DND-41 (cell line): Measurements from ENCODE around the gene MYH11.
"Not testable (repeated sequence)": the region's sequence is repeated elsewhere in the genome, so short reads cannot be mapped to it uniquely, and the experiment has no call there.

Experiments used
- ATAC-seq: fragments of 200-7000 bp; cut with Tn5 transposase; 3 replicates; pipeline ENCODE4 v1.9.1; 2021; ENCODE audit warnings: low read depth; ENCODE audit not compliant: insufficient read depth
- DNase-seq: peaks from one replicate; pipeline ENCODE4 v3.0.0-alpha.2; 2020
- H2AFZ ChIP-seq: 2 replicates; pipeline ENCODE4 v1.6.0; 2012; ENCODE audit warnings: low read depth, low read length
- H3K27ac ChIP-seq: 2 replicates; pipeline ENCODE4 v1.5.1; 2012; ENCODE audit warnings: low read length, inconsistent platforms
- H3K27me3 ChIP-seq: fragments of 200-600 bp; sonication (generic); 2 replicates; pipeline ENCODE4 v1.6.0; 2012; ENCODE audit warnings: low read length, mild to moderate bottlenecking, inconsistent platforms; ENCODE audit not compliant: insufficient read depth, poor library complexity
- H3K36me3 ChIP-seq: 2 replicates; pipeline ENCODE4 v1.5.1; 2012; ENCODE audit warnings: low read length, inconsistent platforms; ENCODE audit not compliant: insufficient read depth
- H3K4me1 ChIP-seq: 2 replicates; pipeline ENCODE4 v1.5.1; 2012; ENCODE audit warnings: mild to moderate bottlenecking, low read length; ENCODE audit not compliant: insufficient read depth
- H3K4me2 ChIP-seq: 2 replicates; pipeline ENCODE4 v1.6.0; 2012; ENCODE audit warnings: mild to moderate bottlenecking, moderate library complexity, low read length, inconsistent platforms; ENCODE audit not compliant: insufficient read depth
- H3K4me3 ChIP-seq, 2 experiments: fragments of 200-600 bp in 1 of 2; shearing (Covaris generic) in 1 of 2; 2 replicates each; pipeline ENCODE4 v1.5.1; 2012 to 2016; ENCODE audit warnings: inconsistent platforms in 2 of 2, low read length in 2 of 2, mild to moderate bottlenecking in 2 of 2, low read depth in 1 of 2, moderate library complexity in 1 of 2
- H3K79me2 ChIP-seq: 2 replicates; pipeline ENCODE4 v1.6.0; 2012; ENCODE audit warnings: low read length, inconsistent platforms; ENCODE audit not compliant: insufficient read depth
- H3K9ac ChIP-seq: 2 replicates; pipeline ENCODE4 v1.6.0; 2012; ENCODE audit warnings: low read depth, mild to moderate bottlenecking, inconsistent platforms, low read length, moderate library complexity
- H3K9me3 ChIP-seq: 2 replicates; pipeline ENCODE4 v1.5.1; 2012; ENCODE audit warnings: low read length, moderate library complexity, mild to moderate bottlenecking, inconsistent platforms; ENCODE audit not compliant: insufficient read depth, severe bottlenecking
- H4K20me1 ChIP-seq: 2 replicates; pipeline ENCODE4 v1.6.0; 2012; ENCODE audit warnings: low read length; ENCODE audit not compliant: insufficient read depth
- EZH2 ChIP-seq: IDR thresholded peaks from 3 replicates; pipeline ENCODE4 v1.6.1; 2012; ENCODE audit warnings: borderline replicate concordance, low read depth, mild to moderate bottlenecking, moderate library complexity, low read length, inconsistent platforms; ENCODE audit not compliant: severe bottlenecking
- TF ChIP-seq, protein P1 (sequence below): IDR thresholded peaks from 2 replicates; pipeline ENCODE4 v1.5.1; 2012; ENCODE audit warnings: borderline replicate concordance, low read length, moderate library complexity, mild to moderate bottlenecking; ENCODE audit not compliant: poor library complexity, severe bottlenecking; ENCODE audit errors: extremely low read depth

MYH11 gene

DNA sequence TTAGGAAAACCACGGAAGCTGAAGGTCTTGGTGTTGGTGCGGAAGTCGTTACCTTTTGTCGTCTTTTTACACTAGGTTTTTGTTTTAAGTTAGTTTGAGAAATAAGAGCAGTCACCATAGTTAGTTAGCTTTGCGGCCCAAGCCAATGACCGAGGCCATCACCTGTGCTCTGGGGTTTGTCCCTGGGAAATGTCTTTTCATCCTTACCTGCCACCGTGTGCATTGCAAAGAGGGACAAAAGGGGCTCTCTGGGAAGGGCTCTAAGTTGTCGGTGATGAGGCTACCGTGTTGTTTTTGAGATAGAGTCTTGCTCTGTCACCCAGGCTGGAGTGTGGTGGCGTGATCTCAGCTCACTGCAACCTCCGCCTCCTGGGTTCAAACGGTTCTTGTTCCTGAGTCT, 157.0 kb downstream of the MYH11 start:
- no peak overlapping the region for H3K27ac ChIP-seq
- H3K4me1 ChIP-seq, result no peaks in the 10 kb centered on the region
- no peak overlapping the region for H3K9ac ChIP-seq
- TF ChIP-seq EZH2, result no peak
- TF ChIP-seq, protein P1, sequence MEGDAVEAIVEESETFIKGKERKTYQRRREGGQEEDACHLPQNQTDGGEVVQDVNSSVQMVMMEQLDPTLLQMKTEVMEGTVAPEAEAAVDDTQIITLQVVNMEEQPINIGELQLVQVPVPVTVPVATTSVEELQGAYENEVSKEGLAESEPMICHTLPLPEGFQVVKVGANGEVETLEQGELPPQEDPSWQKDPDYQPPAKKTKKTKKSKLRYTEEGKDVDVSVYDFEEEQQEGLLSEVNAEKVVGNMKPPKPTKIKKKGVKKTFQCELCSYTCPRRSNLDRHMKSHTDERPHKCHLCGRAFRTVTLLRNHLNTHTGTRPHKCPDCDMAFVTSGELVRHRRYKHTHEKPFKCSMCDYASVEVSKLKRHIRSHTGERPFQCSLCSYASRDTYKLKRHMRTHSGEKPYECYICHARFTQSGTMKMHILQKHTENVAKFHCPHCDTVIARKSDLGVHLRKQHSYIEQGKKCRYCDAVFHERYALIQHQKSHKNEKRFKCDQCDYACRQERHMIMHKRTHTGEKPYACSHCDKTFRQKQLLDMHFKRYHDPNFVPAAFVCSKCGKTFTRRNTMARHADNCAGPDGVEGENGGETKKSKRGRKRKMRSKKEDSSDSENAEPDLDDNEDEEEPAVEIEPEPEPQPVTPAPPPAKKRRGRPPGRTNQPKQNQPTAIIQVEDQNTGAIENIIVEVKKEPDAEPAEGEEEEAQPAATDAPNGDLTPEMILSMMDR, result no peak
- H3K79me2 ChIP-seq, result no peaks in the 10 kb centered on the region
- H3K36me3 ChIP-seq, result peaks cover 96% of the 10 kb centered on the region
- H3K4me2 ChIP-seq, result no peak overlapping the region
- H3K9me3 ChIP-seq, result no peaks in the 10 kb centered on the region
- H2AFZ ChIP-seq, result no peak overlapping the region
- no peak overlapping the region for H3K4me3 ChIP-seq
- ATAC-seq (no peak), DNase-seq (no peak)
- no peaks in the 10 kb centered on the region for H3K27me3 ChIP-seq
- H4K20me1 ChIP-seq, result no peaks in the 10 kb centered on the region

DNA sequence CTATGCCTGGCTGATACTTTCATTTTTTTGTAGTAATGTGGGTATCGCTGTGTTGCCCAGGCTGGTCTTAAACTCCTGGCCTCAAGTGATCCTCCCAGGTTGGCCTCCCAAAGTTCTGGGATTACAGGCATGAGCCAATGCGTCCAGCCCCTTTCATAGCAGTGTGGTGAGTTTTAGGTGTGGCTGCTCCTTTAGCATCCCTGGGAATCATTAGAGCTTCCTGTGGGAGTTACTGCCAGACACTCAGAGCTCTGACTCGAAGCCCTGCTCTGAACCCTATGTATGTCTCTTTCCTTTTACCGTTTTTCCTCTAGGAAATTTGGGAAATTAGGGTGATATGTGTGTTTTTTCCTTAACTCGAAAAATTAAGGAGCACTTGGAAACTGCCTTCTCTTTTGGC, 162.3 kb downstream of the MYH11 start:
- H3K79me2 ChIP-seq, result no peaks in the 10 kb centered on the region
- no peak overlapping the region for H2AFZ ChIP-seq
- no peaks in the 10 kb centered on the region for H3K27me3 ChIP-seq
- H3K9me3 ChIP-seq, result no peaks in the 10 kb centered on the region
- no peak overlapping the region for H3K4me3 ChIP-seq
- TF ChIP-seq, protein P1, result no peak
- no peak for TF ChIP-seq EZH2
- no peak for DNase-seq
- H3K4me2 ChIP-seq, result no peak overlapping the region
- no peak overlapping the region for H3K27ac ChIP-seq
- no peaks in the 10 kb centered on the region for H3K4me1 ChIP-seq
- no peak for ATAC-seq
- peaks cover 97% of the 10 kb centered on the region for H3K36me3 ChIP-seq
- H4K20me1 ChIP-seq, result peaks cover 3% of the 10 kb centered on the region; the same call in 1 of the 2 replicates
- H3K9ac ChIP-seq, result no peak overlapping the region

DNA sequence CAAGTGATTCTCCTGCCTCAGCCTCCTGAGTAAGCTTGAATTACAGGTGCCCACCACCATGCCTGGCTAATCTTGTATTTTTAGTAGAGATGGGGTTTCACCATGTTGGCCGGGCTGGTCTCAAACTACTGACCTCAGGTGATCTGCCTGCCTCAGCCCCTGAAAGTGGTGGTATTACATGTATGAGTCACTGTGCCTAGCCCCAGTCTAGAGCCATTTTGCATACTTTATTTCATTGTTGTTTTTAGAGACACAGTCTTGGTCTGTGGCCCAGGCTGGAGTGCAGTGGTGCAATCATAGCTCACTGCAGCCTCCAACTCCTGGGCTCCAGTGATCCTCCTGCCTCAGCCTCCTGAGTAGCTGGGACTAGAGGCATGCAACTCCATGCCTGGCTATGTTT, 164.3 kb downstream of the MYH11 start:
- not testable (repeated sequence) for H3K79me2 ChIP-seq, H3K9ac ChIP-seq, H3K4me3 ChIP-seq, H4K20me1 ChIP-seq, H3K4me2 ChIP-seq, H2AFZ ChIP-seq, H3K4me1 ChIP-seq, H3K27ac ChIP-seq, ATAC-seq, H3K27me3 ChIP-seq, DNase-seq, H3K9me3 ChIP-seq
- H3K36me3 ChIP-seq, result peaks cover 96% of the 10 kb centered on the region

DNA sequence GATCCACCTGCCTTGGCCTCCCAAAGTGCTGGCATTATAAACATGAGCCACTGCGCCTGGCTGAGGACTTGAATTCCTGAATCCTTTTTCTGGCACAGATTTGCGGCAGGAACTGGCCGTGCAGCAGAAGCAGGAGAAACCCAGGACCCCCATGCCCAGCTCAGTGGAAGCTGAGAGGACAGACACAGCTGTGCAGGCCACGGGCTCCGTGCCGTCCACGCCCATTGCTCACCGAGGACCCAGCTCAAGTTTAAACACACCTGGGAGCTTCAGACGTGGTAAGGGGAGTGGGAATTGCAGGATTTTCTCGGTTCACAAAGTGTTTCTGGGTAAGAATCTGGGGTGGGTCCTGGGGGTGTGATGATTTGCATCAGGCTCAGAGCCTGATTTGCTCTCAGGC, 165.8 kb downstream of the MYH11 start:
- TF ChIP-seq, protein P1, result no peak
- TF ChIP-seq EZH2, result no peak
- DNase-seq (no peak), ATAC-seq (no peak)
- Histone ChIP-seq H3K79me2 (no peaks in the 10 kb centered on the region), H3K27ac (no peak overlapping the region), H3K4me2 (no peak overlapping the region), H3K9ac (no peak overlapping the region), H2AFZ (no peak overlapping the region), H3K36me3 (peaks cover 96% of the 10 kb centered on the region), H3K27me3 (no peaks in the 10 kb centered on the region), H3K4me3 (no peak overlapping the region), H4K20me1 (peaks cover 9% of the 10 kb centered on the region; the same call in 1 of the 2 replicates), H3K9me3 (no peaks in the 10 kb centered on the region), H3K4me1 (no peaks in the 10 kb centered on the region)
